Esophagus squamous epithelium (tissue), 4 donors: ENCODE results near the gene CXCR4.

Experiments used
- POLR2A ChIP-seq, 4 donors: fragments of 450-650 bp; IDR thresholded peaks; one replicate each; pipeline ENCODE4 v1.6.1; 2017; ENCODE audit warnings: antibody characterized with exemption in 4 of 4, mild to moderate bottlenecking in 4 of 4, moderate library complexity in 3 of 4
- TF ChIP-seq, protein P1 (sequence below), 6 experiments: fragments of 450-650 bp in 4 of 6; fragments of 200-600 bp in 2 of 6; sonication (generic) in 2 of 6; IDR thresholded peaks; one replicate each; pipeline ENCODE4 v1.5.1; 2016 to 2019; ENCODE audit warnings: antibody characterized with exemption in 6 of 6, mild to moderate bottlenecking in 4 of 6, moderate library complexity in 4 of 6

DNA sequence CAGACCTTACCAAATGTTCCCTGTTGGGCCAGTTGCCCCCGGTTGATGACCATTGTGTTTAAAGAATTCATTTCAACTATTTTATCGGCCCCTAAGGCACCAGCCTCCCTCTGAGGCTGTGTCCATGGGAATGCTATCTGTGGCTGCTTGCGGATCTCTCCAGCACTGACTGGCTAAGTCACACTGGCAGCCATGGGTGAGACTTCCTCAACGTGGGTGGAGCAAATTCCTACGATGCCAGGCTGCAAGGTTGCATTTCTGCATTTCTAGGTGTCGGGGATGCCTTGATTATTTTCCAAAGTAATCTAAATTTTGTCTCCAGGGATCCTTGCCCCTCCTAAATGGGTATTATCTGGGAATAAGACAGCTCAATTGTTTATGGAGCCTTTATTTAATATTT lies 6.2 kb downstream of the CXCR4 start:
- TF ChIP-seq, protein P1, sequence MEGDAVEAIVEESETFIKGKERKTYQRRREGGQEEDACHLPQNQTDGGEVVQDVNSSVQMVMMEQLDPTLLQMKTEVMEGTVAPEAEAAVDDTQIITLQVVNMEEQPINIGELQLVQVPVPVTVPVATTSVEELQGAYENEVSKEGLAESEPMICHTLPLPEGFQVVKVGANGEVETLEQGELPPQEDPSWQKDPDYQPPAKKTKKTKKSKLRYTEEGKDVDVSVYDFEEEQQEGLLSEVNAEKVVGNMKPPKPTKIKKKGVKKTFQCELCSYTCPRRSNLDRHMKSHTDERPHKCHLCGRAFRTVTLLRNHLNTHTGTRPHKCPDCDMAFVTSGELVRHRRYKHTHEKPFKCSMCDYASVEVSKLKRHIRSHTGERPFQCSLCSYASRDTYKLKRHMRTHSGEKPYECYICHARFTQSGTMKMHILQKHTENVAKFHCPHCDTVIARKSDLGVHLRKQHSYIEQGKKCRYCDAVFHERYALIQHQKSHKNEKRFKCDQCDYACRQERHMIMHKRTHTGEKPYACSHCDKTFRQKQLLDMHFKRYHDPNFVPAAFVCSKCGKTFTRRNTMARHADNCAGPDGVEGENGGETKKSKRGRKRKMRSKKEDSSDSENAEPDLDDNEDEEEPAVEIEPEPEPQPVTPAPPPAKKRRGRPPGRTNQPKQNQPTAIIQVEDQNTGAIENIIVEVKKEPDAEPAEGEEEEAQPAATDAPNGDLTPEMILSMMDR (IDR thresholded peaks at IDR 0.05), result no peak
- TF ChIP-seq POLR2A (IDR thresholded peaks at IDR 0.05), result no peak
